ENCODE data around the gene NOL4L.

NOL4L gene

GRCh38 chr20:32518593-32519380, 66.3 kb downstream of the NOL4L start (continued):
- TF ChIP-seq ARNTL (CRISPR knock-in tag; IDR thresholded peaks at IDR 0.05; ENCODE audit: borderline replicate concordance, low read depth) (no peak), ZNF565 (CRISPR knock-in tag; conservative IDR thresholded peaks at IDR 0.05; ENCODE audit: low read depth) (no peak), PPARA (CRISPR knock-in tag; IDR thresholded peaks at IDR 0.05; ENCODE audit: borderline replicate concordance) (no peak), SNAI2 (CRISPR knock-in tag; IDR thresholded peaks at IDR 0.05) (no peak)

DNA sequence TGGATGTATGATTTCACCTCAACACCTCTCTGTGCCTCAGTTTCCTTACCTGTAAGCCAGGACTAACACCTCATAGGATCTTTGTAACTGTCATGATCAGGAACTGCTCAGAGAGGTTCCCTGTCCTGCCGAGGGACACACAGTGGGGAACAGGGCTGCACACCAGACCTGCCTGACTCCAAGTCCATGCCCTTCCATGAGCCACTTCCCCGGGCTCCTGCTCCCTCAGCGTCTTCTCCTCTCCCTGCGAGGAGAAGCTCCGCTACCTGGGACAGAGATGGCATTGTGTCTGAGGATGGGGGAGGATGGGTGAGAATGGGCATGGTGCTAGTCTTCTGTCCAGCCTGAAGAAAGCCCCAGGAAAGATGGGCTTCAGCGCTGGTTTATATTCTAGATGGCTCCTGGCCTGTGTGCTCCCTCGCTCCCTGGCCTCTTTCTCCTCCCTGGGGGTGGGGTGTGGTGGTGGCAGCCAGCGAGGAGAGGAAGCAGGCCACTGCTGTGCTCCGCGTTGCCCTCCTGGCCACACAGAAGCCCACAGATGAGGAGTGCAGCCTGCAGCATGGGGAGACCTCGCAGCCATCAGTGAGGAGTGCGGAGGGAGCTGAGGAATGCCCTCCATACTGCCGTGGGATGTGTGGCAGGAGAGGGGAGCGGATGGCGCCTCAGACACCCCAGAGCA, 67.1 kb downstream of the NOL4L start:
- no peak for TF ChIP-seq TSHZ2 (CRISPR knock-in tag; IDR thresholded peaks at IDR 0.05)
- TF ChIP-seq SNAI2 (CRISPR knock-in tag; IDR thresholded peaks at IDR 0.05) = no peak
- TF ChIP-seq CSRNP3 (CRISPR knock-in tag; IDR thresholded peaks at IDR 0.05) = no peak
- no peak for TF ChIP-seq CSDC2 (CRISPR knock-in tag; IDR thresholded peaks at IDR 0.05)
- TF ChIP-seq OSR1 (CRISPR knock-in tag; IDR thresholded peaks at IDR 0.05) = no peak
- no peak for TF ChIP-seq ISL1 (CRISPR knock-in tag; IDR thresholded peaks at IDR 0.05)
- TF ChIP-seq BACH2 (CRISPR knock-in tag; IDR thresholded peaks at IDR 0.05; ENCODE audit: borderline replicate concordance) = no peak
- TF ChIP-seq, protein P1, sequence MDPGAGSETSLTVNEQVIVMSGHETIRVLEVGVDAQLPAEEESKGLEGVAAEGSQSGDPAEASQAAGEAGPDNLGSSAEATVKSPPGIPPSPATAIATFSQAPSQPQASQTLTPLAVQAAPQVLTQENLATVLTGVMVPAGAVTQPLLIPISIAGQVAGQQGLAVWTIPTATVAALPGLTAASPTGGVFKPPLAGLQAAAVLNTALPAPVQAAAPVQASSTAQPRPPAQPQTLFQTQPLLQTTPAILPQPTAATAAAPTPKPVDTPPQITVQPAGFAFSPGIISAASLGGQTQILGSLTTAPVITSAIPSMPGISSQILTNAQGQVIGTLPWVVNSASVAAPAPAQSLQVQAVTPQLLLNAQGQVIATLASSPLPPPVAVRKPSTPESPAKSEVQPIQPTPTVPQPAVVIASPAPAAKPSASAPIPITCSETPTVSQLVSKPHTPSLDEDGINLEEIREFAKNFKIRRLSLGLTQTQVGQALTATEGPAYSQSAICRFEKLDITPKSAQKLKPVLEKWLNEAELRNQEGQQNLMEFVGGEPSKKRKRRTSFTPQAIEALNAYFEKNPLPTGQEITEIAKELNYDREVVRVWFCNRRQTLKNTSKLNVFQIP (CRISPR knock-in tag; IDR thresholded peaks at IDR 0.05; ENCODE audit: borderline replicate concordance, low read depth) = no peak
- TF ChIP-seq TOX (CRISPR knock-in tag; IDR thresholded peaks at IDR 0.05; ENCODE audit: borderline replicate concordance) = no peak
- TF ChIP-seq TCF4 (CRISPR knock-in tag; IDR thresholded peaks at IDR 0.05; ENCODE audit: borderline replicate concordance) = no peak
- no peak for TF ChIP-seq GLIS3 (CRISPR knock-in tag; IDR thresholded peaks at IDR 0.05)
- TF ChIP-seq PATZ1 (CRISPR knock-in tag; IDR thresholded peaks at IDR 0.05; ENCODE audit: borderline replicate concordance) = no peak
- TF ChIP-seq PPARA (CRISPR knock-in tag; IDR thresholded peaks at IDR 0.05; ENCODE audit: borderline replicate concordance) = no peak
- TF ChIP-seq CREB5 (CRISPR knock-in tag; IDR thresholded peaks at IDR 0.05; ENCODE audit: low read depth) = no peak
- TF ChIP-seq ZNF70 (CRISPR knock-in tag; IDR thresholded peaks at IDR 0.05) = no peak
- no peak for TF ChIP-seq ESRRG (CRISPR knock-in tag; IDR thresholded peaks at IDR 0.05)
- no peak for TF ChIP-seq ZFP30 (CRISPR knock-in tag; IDR thresholded peaks at IDR 0.05)
- no peak for TF ChIP-seq ARNTL (CRISPR knock-in tag; IDR thresholded peaks at IDR 0.05; ENCODE audit: borderline replicate concordance, low read depth)
- ATAC-seq = no peak

- TF ChIP-seq GLIS3 (CRISPR knock-in tag; IDR thresholded peaks at IDR 0.05) (no peak), RARB (CRISPR knock-in tag; IDR thresholded peaks at IDR 0.05) (no peak), OSR1 (CRISPR knock-in tag; IDR thresholded peaks at IDR 0.05) (no peak), TOX (CRISPR knock-in tag; IDR thresholded peaks at IDR 0.05; ENCODE audit: borderline replicate concordance) (no peak)
- no peak for ATAC-seq
Measured at GRCh38 chr20:32517518-32517873, 67.6 kb downstream of the NOL4L start.

Data from SK-N-SH treated with all-trans-retinoic acid at 6 μM for 48 hours (cell line).